OCI-LY7 (cell line): ENCODE measurements around the gene CNGA1.

Experiments
- EZH2phosphoT487 ChIP-seq: fragments of 200-600 bp; sonication (generic); IDR thresholded peaks from 2 replicates; pipeline ENCODE4 v1.6.1; 2018; ENCODE audit warnings: low read depth, borderline replicate concordance, mild to moderate bottlenecking, mixed run types, antibody characterized with exemption, low read length, moderate library complexity, mixed read lengths
- TF ChIP-seq, protein P1 (sequence below): fragments of 200-600 bp; sonication (generic); conservative IDR thresholded peaks from 2 replicates; pipeline ENCODE4 v1.5.1; 2014; ENCODE audit warnings: mild to moderate bottlenecking, antibody characterized with exemption, low read length, moderate library complexity, mixed read lengths

DNA sequence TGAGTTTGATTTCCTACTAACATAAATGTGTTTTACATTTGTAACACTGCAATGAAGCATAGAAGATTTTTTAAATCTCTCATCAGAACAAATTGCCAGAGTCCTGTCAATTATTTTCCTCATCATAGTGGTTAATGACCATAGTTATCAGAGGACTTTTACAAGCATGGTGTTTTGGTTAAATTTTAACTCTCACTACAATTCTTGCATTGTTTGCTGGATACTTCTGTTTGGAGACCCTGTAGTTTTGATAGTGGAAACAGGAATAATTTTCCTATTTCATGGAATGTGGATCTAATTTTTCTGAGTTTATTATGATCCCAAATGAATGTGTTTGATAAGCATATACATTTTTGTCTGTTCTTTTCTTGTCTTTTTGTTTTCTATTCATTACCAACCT is 16.9 kb upstream of the CNGA1 start:
- TF ChIP-seq, protein P1, sequence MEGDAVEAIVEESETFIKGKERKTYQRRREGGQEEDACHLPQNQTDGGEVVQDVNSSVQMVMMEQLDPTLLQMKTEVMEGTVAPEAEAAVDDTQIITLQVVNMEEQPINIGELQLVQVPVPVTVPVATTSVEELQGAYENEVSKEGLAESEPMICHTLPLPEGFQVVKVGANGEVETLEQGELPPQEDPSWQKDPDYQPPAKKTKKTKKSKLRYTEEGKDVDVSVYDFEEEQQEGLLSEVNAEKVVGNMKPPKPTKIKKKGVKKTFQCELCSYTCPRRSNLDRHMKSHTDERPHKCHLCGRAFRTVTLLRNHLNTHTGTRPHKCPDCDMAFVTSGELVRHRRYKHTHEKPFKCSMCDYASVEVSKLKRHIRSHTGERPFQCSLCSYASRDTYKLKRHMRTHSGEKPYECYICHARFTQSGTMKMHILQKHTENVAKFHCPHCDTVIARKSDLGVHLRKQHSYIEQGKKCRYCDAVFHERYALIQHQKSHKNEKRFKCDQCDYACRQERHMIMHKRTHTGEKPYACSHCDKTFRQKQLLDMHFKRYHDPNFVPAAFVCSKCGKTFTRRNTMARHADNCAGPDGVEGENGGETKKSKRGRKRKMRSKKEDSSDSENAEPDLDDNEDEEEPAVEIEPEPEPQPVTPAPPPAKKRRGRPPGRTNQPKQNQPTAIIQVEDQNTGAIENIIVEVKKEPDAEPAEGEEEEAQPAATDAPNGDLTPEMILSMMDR, result no peak
- no peak for TF ChIP-seq EZH2phosphoT487
